Neural cell (in vitro differentiated cells): ENCODE data around the gene TMEM143. TPM values are rescaled to one million over a fixed set of nuclear protein-coding genes. Genes with fewer than 3 reads are reported as not detected.

Source experiments
- H2AFZ ChIP-seq: fragments of 200-600, 300-800 bp; sonication (generic), shearing (Covaris generic); 2 replicates; pipeline ENCODE4 v1.6.0; 2014; ENCODE audit warnings: low read depth, mild to moderate bottlenecking, antibody characterized with exemption, low read length, moderate library complexity
- H3F3A ChIP-seq: fragments of 200-600 bp; shearing (Covaris generic); 2 replicates; pipeline ENCODE4 v1.6.1; 2016; ENCODE audit warnings: mild to moderate bottlenecking, moderate library complexity, mixed read lengths, antibody characterized with exemption, low read length; ENCODE audit not compliant: insufficient read depth, poor library complexity, severe bottlenecking
- H3K27ac ChIP-seq: fragments of 200-600, 300-800 bp; sonication (generic), shearing (Covaris generic); 2 replicates; pipeline ENCODE4 v1.5.1; 2014; ENCODE audit warnings: mild to moderate bottlenecking, low read length, moderate library complexity
- H3K27me3 ChIP-seq: fragments of 300-800, 200-600 bp; sonication (generic), shearing (Covaris generic); 2 replicates; pipeline ENCODE4 v1.6.0; 2014; ENCODE audit warnings: mild to moderate bottlenecking, low read depth, low read length, moderate library complexity; ENCODE audit not compliant: insufficient read depth
- H3K36me3 ChIP-seq: fragments of 300-800, 200-600 bp; sonication (generic), shearing (Covaris generic); 2 replicates; pipeline ENCODE4 v1.5.1; 2014; ENCODE audit warnings: mild to moderate bottlenecking, antibody characterized with exemption, low read length, moderate library complexity; ENCODE audit not compliant: insufficient read depth
- H3K4me2 ChIP-seq: fragments of 300-800, 200-600 bp; sonication (generic), shearing (Covaris generic); 2 replicates; pipeline ENCODE4 v1.6.0; 2014; ENCODE audit warnings: mild to moderate bottlenecking, low read length
- H3K4me3 ChIP-seq: fragments of 300-800, 200-600 bp; sonication (generic), shearing (Covaris generic); 2 replicates; pipeline ENCODE4 v1.5.1; 2014; ENCODE audit warnings: mild to moderate bottlenecking, low read length, moderate library complexity
- H3K79me2 ChIP-seq: fragments of 200-600 bp; shearing (Covaris generic); replicated peaks from 2 replicates; pipeline ENCODE4 v1.6.0; 2014; ENCODE audit warnings: mild to moderate bottlenecking, low read length, moderate library complexity; ENCODE audit not compliant: insufficient read depth
- H3K9ac ChIP-seq: fragments of 300-800, 200-600 bp; sonication (generic), shearing (Covaris generic); 2 replicates; pipeline ENCODE4 v1.6.1; 2016; ENCODE audit warnings: mild to moderate bottlenecking, low read length, mixed read lengths
- H3K9me2 ChIP-seq: fragments of 200-600 bp; shearing (Covaris generic); 2 replicates; pipeline ENCODE4 v1.6.1; 2016; ENCODE audit warnings: mild to moderate bottlenecking, low read length, mixed read lengths; ENCODE audit not compliant: insufficient read depth
- H3K9me3 ChIP-seq: fragments of 200-600, 300-800 bp; sonication (generic), shearing (Covaris generic); 2 replicates; pipeline ENCODE4 v1.6.1; 2016; ENCODE audit warnings: mild to moderate bottlenecking, mixed run types, low read length, moderate library complexity, mixed read lengths
- H4K20me1 ChIP-seq: fragments of 200-600 bp; shearing (Covaris generic); 2 replicates; pipeline ENCODE4 v1.6.1; 2016; ENCODE audit warnings: mild to moderate bottlenecking, mixed run types; ENCODE audit not compliant: insufficient read depth
- CTCF ChIP-seq: fragments of 450-650 bp; IDR thresholded peaks from 2 replicates; pipeline ENCODE4 v1.5.1; 2014; ENCODE audit warnings: antibody characterized with exemption, mild to moderate bottlenecking, moderate library complexity; ENCODE audit not compliant: poor library complexity, severe bottlenecking
- EP300 ChIP-seq: fragments of 450-650 bp; conservative IDR thresholded peaks from 2 replicates; pipeline ENCODE4 v1.6.1; 2014; ENCODE audit warnings: antibody characterized with exemption, mild to moderate bottlenecking, moderate library complexity; ENCODE audit not compliant: poor library complexity, severe bottlenecking
- EZH2 ChIP-seq: fragments of 200-600, 300-800 bp; shearing (Covaris generic), sonication (generic); IDR thresholded peaks from 2 replicates; pipeline ENCODE4 v1.6.1; 2014; ENCODE audit warnings: antibody characterized with exemption, low read length, borderline replicate concordance, mild to moderate bottlenecking; ENCODE audit not compliant: insufficient read depth, poor library complexity, severe bottlenecking
- MXI1 ChIP-seq: fragments of 450-650 bp; conservative IDR thresholded peaks from 2 replicates; pipeline ENCODE4 v1.6.1; 2014; ENCODE audit warnings: antibody characterized with exemption, mild to moderate bottlenecking; ENCODE audit not compliant: poor library complexity, severe bottlenecking
- POLR2AphosphoS5 ChIP-seq: IDR thresholded peaks from 2 replicates; pipeline ENCODE4 v1.6.1; 2012
- RAD21 ChIP-seq: fragments of 450-650 bp; conservative IDR thresholded peaks from 2 replicates; pipeline ENCODE4 v1.6.1; 2014; ENCODE audit warnings: antibody characterized with exemption, mild to moderate bottlenecking, moderate library complexity
- REST ChIP-seq: IDR thresholded peaks from 2 replicates; pipeline ENCODE4 v1.6.1; 2012; ENCODE audit warnings: borderline replicate concordance
- SMC3 ChIP-seq: fragments of 450-650 bp; conservative IDR thresholded peaks from 2 replicates; pipeline ENCODE4 v1.6.1; 2014; ENCODE audit warnings: antibody characterized with exemption, mild to moderate bottlenecking, moderate library complexity; ENCODE audit not compliant: poor library complexity
- TAF1 ChIP-seq: IDR thresholded peaks from 2 replicates; pipeline ENCODE4 v1.6.1; 2012; ENCODE audit warnings: low read depth
- polyA plus RNA-seq: library from polyadenylated mRNA; depleted of rRNA; stranded (reverse); fragments of >200 nt; gene quantifications from 2 replicates; pipeline ENCODE4 v1.2.3, GENCODE V29; 2014

TMEM143 gene
- polyA plus RNA-seq, 1 donor from 2014 or later = 4.2 TPM

- Histone ChIP-seq H3K9ac (no peak overlapping the region), H3K9me2 (no peaks in the 10 kb centered on the region)
Observed at GRCh38 chr19:48405010-48405659, 41.4 kb upstream of the TMEM143 start.

GRCh38 chr19:48403606-48404005 lies 39.9 kb upstream of the TMEM143 start:
- no peaks in the 10 kb centered on the region for H3K36me3 ChIP-seq
- H3K27ac ChIP-seq = no peak overlapping the region
- no peak overlapping the region for H3K9ac ChIP-seq
- no peaks in the 10 kb centered on the region for H3K9me2 ChIP-seq
- TF ChIP-seq SMC3 = no peak
- TF ChIP-seq CTCF = no peak
- TF ChIP-seq POLR2AphosphoS5 = no peak
- TF ChIP-seq REST = no peak
- no peak for TF ChIP-seq EP300
- TF ChIP-seq EZH2 = no peak
- TF ChIP-seq MXI1 = no peak
- TF ChIP-seq TAF1 = no peak
- TF ChIP-seq RAD21 = no peak
- H3K4me2 ChIP-seq = no peak overlapping the region
- H3K27me3 ChIP-seq = no peaks in the 10 kb centered on the region
- no peak overlapping the region for H3K4me3 ChIP-seq
- no peak overlapping the region for H2AFZ ChIP-seq
- H3F3A ChIP-seq = no peaks in the 10 kb centered on the region
- H4K20me1 ChIP-seq = no peaks in the 10 kb centered on the region
- no peaks in the 10 kb centered on the region for H3K9me3 ChIP-seq
- no peaks in the 10 kb centered on the region for H3K79me2 ChIP-seq

More at GRCh38 chr19:48405010-48405659, 41.4 kb upstream of the TMEM143 start:
- H3K36me3 ChIP-seq = no peaks in the 10 kb centered on the region
- no peaks in the 10 kb centered on the region for H3K9me3 ChIP-seq
- no peak overlapping the region for H3K4me2 ChIP-seq
- no peaks in the 10 kb centered on the region for H3K79me2 ChIP-seq
- H3K27ac ChIP-seq = no peak overlapping the region
- H2AFZ ChIP-seq = no peak overlapping the region
- H3K27me3 ChIP-seq = no peaks in the 10 kb centered on the region
- no peak for TF ChIP-seq TAF1
- no peak for TF ChIP-seq CTCF
- no peaks in the 10 kb centered on the region for H4K20me1 ChIP-seq
- no peak overlapping the region for H3K4me3 ChIP-seq
- H3F3A ChIP-seq = no peaks in the 10 kb centered on the region
